Skeletal muscle cell (primary cell): ENCODE results near the gene NOXA1.
"Not testable (repeated sequence)": the region's sequence is repeated elsewhere in the genome, so short reads cannot be mapped to it uniquely, and the experiment has no call there.

Experiments used
- DNase-seq: peaks from one replicate; pipeline ENCODE4 v3.0.0-alpha.2; 2010; ENCODE audit warnings: low read depth
- H3K4me3 ChIP-seq: 2 replicates; pipeline ENCODE4 v1.5.1; 2011; ENCODE audit warnings: low read depth, mild to moderate bottlenecking, control low read depth, low read length, moderate library complexity

NOXA1 gene

GRCh38 chr9:137386507-137387113 lies 36.6 kb upstream of the NOXA1 start:
- not testable (repeated sequence) for DNase-seq, H3K4me3 ChIP-seq

- H3K4me3 ChIP-seq = no peak overlapping the region
- no peak for DNase-seq
These were observed 35.9 kb upstream of the NOXA1 start for GRCh38 chr9:137387114-137387890.

GRCh38 chr9:137387891-137388560 lies 35.2 kb upstream of the NOXA1 start:
- no peak overlapping the region for H3K4me3 ChIP-seq
- DNase-seq = no peak

GRCh38 chr9:137388589-137389427 lies 34.4 kb upstream of the NOXA1 start:
- no peak overlapping the region for H3K4me3 ChIP-seq
- no peak for DNase-seq

- DNase-seq = no peak
- no peak overlapping the region for H3K4me3 ChIP-seq
These were observed 33.8 kb upstream of the NOXA1 start for GRCh38 chr9:137389428-137389746.

GRCh38 chr9:137390553-137391410 lies 32.4 kb upstream of the NOXA1 start:
- no peak overlapping the region for H3K4me3 ChIP-seq
- no peak for DNase-seq

- DNase-seq = no peak
- no peak overlapping the region for H3K4me3 ChIP-seq
These were observed 31.8 kb upstream of the NOXA1 start for GRCh38 chr9:137391411-137391754.

GRCh38 chr9:137392232-137393007 lies 30.8 kb upstream of the NOXA1 start:
- H3K4me3 ChIP-seq = no peak overlapping the region
- no peak for DNase-seq

- DNase-seq = no peak
- no peak overlapping the region for H3K4me3 ChIP-seq
These were observed 29.7 kb upstream of the NOXA1 start for GRCh38 chr9:137393176-137394150.

- DNase-seq = no peak
- H3K4me3 ChIP-seq = no peak overlapping the region
These were observed 28.1 kb upstream of the NOXA1 start for GRCh38 chr9:137394866-137395665.

- no peak for DNase-seq
- no peak overlapping the region for H3K4me3 ChIP-seq
These were observed 27.6 kb upstream of the NOXA1 start for GRCh38 chr9:137395666-137396010.

- DNase-seq = peak; percentile 26
- no peak overlapping the region for H3K4me3 ChIP-seq
These were observed 27.0 kb upstream of the NOXA1 start for GRCh38 chr9:137396227-137396626.

- DNase-seq = no peak
- no peak overlapping the region for H3K4me3 ChIP-seq
These were observed 26.4 kb upstream of the NOXA1 start for GRCh38 chr9:137396634-137397367.

- DNase-seq = no peak
These were observed 25.3 kb upstream of the NOXA1 start for GRCh38 chr9:137397675-137398423.

More at GRCh38 chr9:137397675-137398423, 25.3 kb upstream of the NOXA1 start:
- H3K4me3 ChIP-seq = no peak overlapping the region
